ENCODE data around the gene MIAT.

The MIAT gene

GRCh38 chr22:26643418-26644100 is 13.8 kb upstream of the MIAT start:
- Histone ChIP-seq H3K79me2 (ENCODE audit: insufficient read depth, low read depth) (no peaks in the 10 kb centered on the region), H3K9ac (peak overlapping the region; percentile 54; the same call in 1 of the 2 replicates), H3K36me3 (ENCODE audit: insufficient read depth) (no peaks in the 10 kb centered on the region), H3K27me3 (ENCODE audit: insufficient read depth, low read depth) (no peaks in the 10 kb centered on the region), H4K20me1 (ENCODE audit: insufficient read depth) (no peaks in the 10 kb centered on the region), H3K27ac (peak overlapping the region; percentile 92), H3K4me3 (IDR thresholded peaks at IDR 0.05; ENCODE audit: insufficient read depth, low read depth, low read length) (no peak overlapping the region), H3K4me1 (ENCODE audit: low read depth, poor library complexity, severe bottlenecking) (peaks cover 87% of the 10 kb centered on the region), H2AFZ (ENCODE audit: low read depth) (peak overlapping the region; percentile 46; the same call in 1 of the 2 replicates), H3K4me2 (peak overlapping the region; percentile 69)
- TF ChIP-seq CTCF (conservative IDR thresholded peaks at IDR 0.05; ENCODE audit: low read depth, low read length) = no peak

- peaks cover 99% of the 10 kb centered on the region for H3K4me1 ChIP-seq (ENCODE audit: low read depth, poor library complexity, severe bottlenecking)
Observed at GRCh38 chr22:26646158-26646557, 11.2 kb upstream of the MIAT start.

GRCh38 chr22:26648011-26648497 is 9.3 kb upstream of the MIAT start:
- Histone ChIP-seq H4K20me1 (ENCODE audit: insufficient read depth) (no peaks in the 10 kb centered on the region), H3K4me2 (peak overlapping the region; percentile 69), H3K79me2 (ENCODE audit: insufficient read depth, low read depth) (no peaks in the 10 kb centered on the region), H3K36me3 (ENCODE audit: insufficient read depth) (no peaks in the 10 kb centered on the region), H3K4me3 (IDR thresholded peaks at IDR 0.05; ENCODE audit: insufficient read depth, low read depth, low read length) (no peak overlapping the region), H3K4me1 (ENCODE audit: low read depth, poor library complexity, severe bottlenecking) (peaks cover 83% of the 10 kb centered on the region), H2AFZ (ENCODE audit: low read depth) (peak overlapping the region; percentile 39; the same call in 1 of the 2 replicates), H3K27ac (peak overlapping the region; percentile 76), H3K27me3 (ENCODE audit: insufficient read depth, low read depth) (no peaks in the 10 kb centered on the region), H3K9ac (peak overlapping the region; percentile 33; the same call in 1 of the 2 replicates)
- no peak for TF ChIP-seq CTCF (conservative IDR thresholded peaks at IDR 0.05; ENCODE audit: low read depth, low read length)

More at GRCh38 chr22:26646158-26646557, 11.2 kb upstream of the MIAT start:
- H3K36me3 ChIP-seq (ENCODE audit: insufficient read depth) = no peaks in the 10 kb centered on the region
- H3K27me3 ChIP-seq (ENCODE audit: insufficient read depth, low read depth) = no peaks in the 10 kb centered on the region
- H3K27ac ChIP-seq = peak overlapping the region; percentile 32; the same call in 1 of the 2 replicates
- H2AFZ ChIP-seq (ENCODE audit: low read depth) = peak overlapping the region; percentile 31; the same call in 1 of the 2 replicates
- H3K4me2 ChIP-seq = peak overlapping the region; percentile 69
- H3K79me2 ChIP-seq (ENCODE audit: insufficient read depth, low read depth) = no peaks in the 10 kb centered on the region
- no peak overlapping the region for H3K4me3 ChIP-seq (IDR thresholded peaks at IDR 0.05; ENCODE audit: insufficient read depth, low read depth, low read length)
- H3K9ac ChIP-seq = no peak overlapping the region
- no peak for TF ChIP-seq CTCF (conservative IDR thresholded peaks at IDR 0.05; ENCODE audit: low read depth, low read length)
- H4K20me1 ChIP-seq (ENCODE audit: insufficient read depth) = no peaks in the 10 kb centered on the region

- no peak overlapping the region for H3K4me3 ChIP-seq (IDR thresholded peaks at IDR 0.05; ENCODE audit: insufficient read depth, low read depth, low read length)
- peak overlapping the region; percentile 39; the same call in 1 of the 2 replicates for H2AFZ ChIP-seq (ENCODE audit: low read depth)
- peak overlapping the region; percentile 33; the same call in 1 of the 2 replicates for H3K9ac ChIP-seq
- TF ChIP-seq CTCF (conservative IDR thresholded peaks at IDR 0.05; ENCODE audit: low read depth, low read length) = no peak; the same call in 1 of the 2 replicates
- peak overlapping the region; percentile 69 for H3K4me2 ChIP-seq
- peak overlapping the region; percentile 76 for H3K27ac ChIP-seq
- H4K20me1 ChIP-seq (ENCODE audit: insufficient read depth) = no peaks in the 10 kb centered on the region
- peaks cover 76% of the 10 kb centered on the region for H3K4me1 ChIP-seq (ENCODE audit: low read depth, poor library complexity, severe bottlenecking)
- no peaks in the 10 kb centered on the region for H3K79me2 ChIP-seq (ENCODE audit: insufficient read depth, low read depth)
- no peaks in the 10 kb centered on the region for H3K27me3 ChIP-seq (ENCODE audit: insufficient read depth, low read depth)
- no peaks in the 10 kb centered on the region for H3K36me3 ChIP-seq (ENCODE audit: insufficient read depth)
Observed at GRCh38 chr22:26648528-26649388, 8.6 kb upstream of the MIAT start.
